HL-60 (cell line): Measurements from ENCODE around the gene KIF26B.

Experiments used
- CTCF ChIP-seq: IDR thresholded peaks from one replicate; pipeline ENCODE4 v1.5.1; 2011; ENCODE audit warnings: low read length, control low read depth, inconsistent platforms; ENCODE audit not compliant: insufficient read depth
- GABPA ChIP-seq: IDR thresholded peaks from 2 replicates; pipeline ENCODE4 v1.6.1; 2012; ENCODE audit warnings: low read depth
- POLR2AphosphoS5 ChIP-seq: IDR thresholded peaks from 2 replicates; pipeline ENCODE4 v1.6.1; 2012; ENCODE audit warnings: low read depth
- REST ChIP-seq: IDR thresholded peaks from 2 replicates; pipeline ENCODE4 v1.6.1; 2012; ENCODE audit warnings: low read depth; ENCODE audit not compliant: insufficient replicate concordance
- SPI1 ChIP-seq: IDR thresholded peaks from 2 replicates; pipeline ENCODE4 v1.6.1; 2012; ENCODE audit warnings: low read depth, mild to moderate bottlenecking, borderline replicate concordance

GRCh38 chr1:245717611-245718010, 562.8 kb downstream of the KIF26B start:
- no peak for TF ChIP-seq CTCF
- no peak for TF ChIP-seq SPI1
- TF ChIP-seq REST: no peak
- no peak for TF ChIP-seq GABPA
- no peak for TF ChIP-seq POLR2AphosphoS5
